Glutamatergic neuron (in vitro differentiated cells): ENCODE measurements around the gene SRSF8. TPM values are rescaled to one million over a fixed set of nuclear protein-coding genes. Genes with fewer than 3 reads are reported as not detected.
"Not testable (repeated sequence)": the region's sequence is repeated elsewhere in the genome, so short reads cannot be mapped to it uniquely, and the experiment has no call there.

ENCODE experiments used
- DNase-seq: peaks from one replicate; pipeline ENCODE4 v3.0.0; 2022
- H3K27ac Mint-ChIP-seq: one replicate; pipeline ENCODE4 v1.8.0; 2020; ENCODE audit warnings: mild to moderate bottlenecking, mixed read lengths, inconsistent platforms; ENCODE audit not compliant: unreplicated experiment
- H3K27me3 Mint-ChIP-seq: one replicate; pipeline ENCODE4 v1.8.0; 2020; ENCODE audit warnings: mild to moderate bottlenecking, moderate library complexity, mixed read lengths, inconsistent platforms; ENCODE audit not compliant: unreplicated experiment
- H3K36me3 Mint-ChIP-seq: one replicate; pipeline ENCODE4 v1.8.0; 2020; ENCODE audit warnings: mild to moderate bottlenecking, mixed read lengths, inconsistent platforms; ENCODE audit not compliant: unreplicated experiment
- H3K4me1 Mint-ChIP-seq: one replicate; pipeline ENCODE4 v1.8.0; 2020; ENCODE audit warnings: mild to moderate bottlenecking, low read depth, mixed read lengths, inconsistent platforms; ENCODE audit not compliant: unreplicated experiment
- H3K4me3 Mint-ChIP-seq: one replicate; pipeline ENCODE4 v1.8.0; 2020; ENCODE audit warnings: mild to moderate bottlenecking, mixed read lengths, inconsistent platforms; ENCODE audit not compliant: unreplicated experiment
- H3K9me3 Mint-ChIP-seq: one replicate; pipeline ENCODE4 v1.8.0; 2020; ENCODE audit warnings: mild to moderate bottlenecking, moderate library complexity, mixed read lengths, inconsistent platforms; ENCODE audit not compliant: unreplicated experiment
- CTCF ChIP-seq: fragments of 200-600 bp; sonication (generic); IDR thresholded peaks from one replicate; pipeline ENCODE4 v1.5.0; 2021; ENCODE audit not compliant: partially characterized antibody, unreplicated experiment
- total RNA-seq: library from RNA; stranded (reverse); fragmentation: NEBNext Ultra II Directional; extraction: Animal tissue kit (Norgen Biotek cat#: 25700); gene quantifications from one replicate; pipeline ENCODE4 v1.2.1, GENCODE V29; 2021; ENCODE audit not compliant: unreplicated experiment

Gene SRSF8
- total RNA-seq, 1 donor from 2014 or later, result 45.2 TPM

GRCh38 chr11:95104856-95105255, 38.1 kb downstream of the SRSF8 start:
- Mint-ChIP-seq H3K27ac (no peak overlapping the region), H3K4me1 (peaks cover 7% of the 10 kb centered on the region), H3K9me3 (peaks cover 4% of the 10 kb centered on the region), H3K27me3 (no peaks in the 10 kb centered on the region), H3K36me3 (no peaks in the 10 kb centered on the region), H3K4me3 (no peak overlapping the region)
- DNase-seq, result no peak
- no peak for TF ChIP-seq CTCF

GRCh38 chr11:95108159-95108611, 41.5 kb downstream of the SRSF8 start:
- no peaks in the 10 kb centered on the region for H3K27me3 Mint-ChIP-seq
- H3K4me1 Mint-ChIP-seq, result peaks cover 5% of the 10 kb centered on the region
- no peak overlapping the region for H3K4me3 Mint-ChIP-seq
- H3K36me3 Mint-ChIP-seq, result peaks cover 12% of the 10 kb centered on the region
- H3K27ac Mint-ChIP-seq, result no peak overlapping the region
- TF ChIP-seq CTCF, result no peak
- DNase-seq, result no peak
- H3K9me3 Mint-ChIP-seq, result peaks cover 9% of the 10 kb centered on the region

- H3K4me1 Mint-ChIP-seq, result peaks cover 5% of the 10 kb centered on the region
- H3K27ac Mint-ChIP-seq, result no peak overlapping the region
- DNase-seq, result no peak
- H3K27me3 Mint-ChIP-seq, result no peaks in the 10 kb centered on the region
- TF ChIP-seq CTCF, result no peak
- H3K9me3 Mint-ChIP-seq, result peaks cover 9% of the 10 kb centered on the region
- H3K36me3 Mint-ChIP-seq, result peaks cover 12% of the 10 kb centered on the region
- no peak overlapping the region for H3K4me3 Mint-ChIP-seq
These were observed 42.2 kb downstream of the SRSF8 start for GRCh38 chr11:95108671-95109551.

GRCh38 chr11:95111471-95111870, 44.8 kb downstream of the SRSF8 start:
- not testable (repeated sequence) for H3K4me1 Mint-ChIP-seq, H3K27me3 Mint-ChIP-seq, H3K4me3 Mint-ChIP-seq, H3K9me3 Mint-ChIP-seq, H3K27ac Mint-ChIP-seq, DNase-seq
- peaks cover 12% of the 10 kb centered on the region for H3K36me3 Mint-ChIP-seq

- Mint-ChIP-seq H3K4me3 (no peak overlapping the region), H3K36me3 (peaks cover 12% of the 10 kb centered on the region), H3K4me1 (peaks cover 2% of the 10 kb centered on the region), H3K27ac (no peak overlapping the region), H3K27me3 (no peaks in the 10 kb centered on the region), H3K9me3 (peaks cover 9% of the 10 kb centered on the region)
- no peak for DNase-seq
- TF ChIP-seq CTCF, result no peak
These were observed 45.3 kb downstream of the SRSF8 start for GRCh38 chr11:95111923-95112540.
